A549 (cell line): ENCODE data around the gene PMPCA. TPM values are rescaled to one million over a fixed set of nuclear protein-coding genes. Genes with fewer than 3 reads are reported as not detected.

ENCODE experiments used
- ATAC-seq, 2 experiments: fragments of 200-7000 bp in 1 of 2; fragments of >200 bp in 1 of 2; cut with Nextera tagmentation in 1 of 2; cut with Tn5 transposase in 1 of 2; 3 replicates each; pipeline versions ENCODE4 v1.8.0 to v1.9.1; 2018 to 2020; ENCODE audit warnings: mild to moderate bottlenecking in 1 of 2, moderate library complexity in 1 of 2
- CTCF ChIA-PET: fragments of 300-600 bp; sonication (Branson Sonifier 250); formaldehyde crosslinking; extraction: SDS; loops from one replicate; lab custom pipeline; 2021; ENCODE audit warnings: antibody characterized with exemption, inconsistent platforms; lab: Yijun Ruan, JAX
- POLR2A ChIA-PET: fragments of 350-600 bp; formaldehyde crosslinking; extraction: SDS; loops from one replicate; lab custom pipeline; 2021; ENCODE audit warnings: antibody characterized with exemption, inconsistent platforms; lab: Yijun Ruan, JAX
- DNase-seq, 2 experiments: peaks; one replicate each; pipeline versions ENCODE4 v3.0.0 to v3.0.0-alpha.2; 2011 to 2016; ENCODE audit warnings: low read depth in 1 of 2, low spot score in 1 of 2
- FAIRE-seq: peaks from 2 replicates; lab custom pipeline; 2011; peaks lifted over from hg19 to GRCh38; lab: Jason Lieb, UNC
- H3K27ac ChIP-seq, 2 experiments: fragments of >200 bp; sonication (Bioruptor Twin); formaldehyde crosslinking; 3 replicates each; pipeline ENCODE4 v1.5.1; 2016 to 2017
- H3K4me1 ChIP-seq: fragments of >200 bp; sonication (Bioruptor Twin); formaldehyde crosslinking; 3 replicates; pipeline ENCODE4 v1.6.1; 2016
- H3K4me2 ChIP-seq: fragments of >200 bp; sonication (Bioruptor Twin); formaldehyde crosslinking; 3 replicates; pipeline ENCODE4 v1.6.1; 2016
- H3K4me3 ChIP-seq: fragments of >200 bp; sonication (Bioruptor Twin); formaldehyde crosslinking; 3 replicates; pipeline ENCODE4 v1.5.1; 2016
- H3K9me3 ChIP-seq: fragments of >200 bp; sonication (Bioruptor Twin); formaldehyde crosslinking; 3 replicates; pipeline ENCODE4 v1.6.1; 2016
- BHLHE40 ChIP-seq: IDR thresholded peaks from 2 replicates; pipeline ENCODE4 v1.6.1; 2012; ENCODE audit warnings: low read depth, low read length, inconsistent platforms
- CBX8 ChIP-seq: fragments of 200-600 bp; sonication (generic); IDR thresholded peaks from 2 replicates; pipeline ENCODE4 v1.6.1; 2016
- CHD2 ChIP-seq: fragments of 150-350 bp; IDR thresholded peaks from 2 replicates; pipeline ENCODE4 v1.6.1; 2014; ENCODE audit warnings: low read length; ENCODE audit not compliant: partially characterized antibody
- FOSB ChIP-seq: fragments of 250-450 bp; sonication (Bioruptor Pico); IDR thresholded peaks from 2 replicates; pipeline ENCODE4 v1.5.0; 2020; ENCODE audit warnings: mild to moderate bottlenecking, moderate library complexity
- FOSL2 ChIP-seq, 2 experiments: fragments of 450-650 bp in 1 of 2; fragments of >200 bp in 1 of 2; sonication (Bioruptor Twin) in 1 of 2; formaldehyde crosslinking; IDR thresholded peaks; 2 replicates each; pipeline versions ENCODE4 v1.5.0 to v1.6.1; 2016 to 2020; ENCODE audit warnings: mild to moderate bottlenecking in 1 of 2, moderate library complexity in 1 of 2
- FOXS1 ChIP-seq: fragments of 250-450 bp; sonication (Bioruptor Pico); IDR thresholded peaks from 2 replicates; pipeline ENCODE4 v1.5.0; 2020; ENCODE audit warnings: mild to moderate bottlenecking, moderate library complexity
- HOXA7 ChIP-seq: fragments of 250-450 bp; sonication (Bioruptor Pico); IDR thresholded peaks from 2 replicates; pipeline ENCODE4 v1.5.0; 2020; ENCODE audit warnings: mild to moderate bottlenecking, moderate library complexity
- HOXB5 ChIP-seq: fragments of 250-450 bp; sonication (Bioruptor Pico); IDR thresholded peaks from 2 replicates; pipeline ENCODE4 v1.5.0; 2020; ENCODE audit warnings: mild to moderate bottlenecking, moderate library complexity
- NFE2L2 ChIP-seq: fragments of 150-350 bp; conservative IDR thresholded peaks from 2 replicates; pipeline ENCODE4 v1.6.1; 2014; ENCODE audit warnings: low read length
- NPAS2 ChIP-seq: fragments of 250-450 bp; sonication (Bioruptor Pico); IDR thresholded peaks from 2 replicates; pipeline ENCODE4 v1.8.0; 2022; ENCODE audit warnings: mild to moderate bottlenecking, moderate library complexity, borderline replicate concordance
- PHF8 ChIP-seq: fragments of 200-600 bp; sonication (generic); IDR thresholded peaks from 2 replicates; pipeline ENCODE4 v1.6.1; 2016; ENCODE audit warnings: low read depth, mild to moderate bottlenecking, antibody characterized with exemption, moderate library complexity, borderline replicate concordance
- POLR2A ChIP-seq: IDR thresholded peaks from 2 replicates; pipeline ENCODE4 v1.6.1; 2012; ENCODE audit warnings: mild to moderate bottlenecking, low read length
- RNF2 ChIP-seq: fragments of 200-600 bp; sonication (generic); IDR thresholded peaks from 2 replicates; pipeline ENCODE4 v1.6.1; 2016; ENCODE audit warnings: low read depth, mild to moderate bottlenecking, antibody characterized with exemption, moderate library complexity, borderline replicate concordance
- SMC3 ChIP-seq: fragments of >200 bp; sonication (Bioruptor Twin); formaldehyde crosslinking; IDR thresholded peaks from 3 replicates; pipeline ENCODE4 v1.6.1; 2018; ENCODE audit warnings: inconsistent platforms
- ZC3H11A ChIP-seq: fragments of 450-650 bp; IDR thresholded peaks from 2 replicates; pipeline ENCODE4 v1.6.1; 2014; ENCODE audit warnings: antibody characterized with exemption, mild to moderate bottlenecking
- ZNF302 ChIP-seq: fragments of 250-450 bp; sonication (Bioruptor Pico); IDR thresholded peaks from 2 replicates; pipeline ENCODE4 v1.9.0; 2021; ENCODE audit warnings: inconsistent platforms, mild to moderate bottlenecking, moderate library complexity
- WGBS: methylation state at CpG from one replicate; pipeline ENCODE4 v1.1.6; 2017; ENCODE audit errors: missing lambda C conversion rate; 5-methylcytosine and 5-hydroxymethylcytosine counted together
- polyA plus RNA-seq, 4 experiments: library from polyadenylated mRNA; depleted of rRNA in 3 of 4; stranded (reverse); fragments of >200 nt; fragmentation: RNase III in 1 of 4; extraction: RNeasy Plus Mini Kit Qiagen cat#74134 plus additional on column Dnase treatment in 1 of 4; gene quantifications; 2 replicates in 3 of 4; 3 replicates in 1 of 4; pipeline ENCODE4 v1.2.3, GENCODE V29; 2011 to 2017
- TF ChIP-seq, protein P1 (sequence below): IDR thresholded peaks from 2 replicates; pipeline ENCODE4 v1.6.1; 2012
- TF ChIP-seq, protein P2 (sequence below): fragments of 250-450 bp; sonication (Bioruptor Pico); IDR thresholded peaks from 2 replicates; pipeline ENCODE4 v1.5.0; 2020; ENCODE audit warnings: low read depth, mild to moderate bottlenecking, moderate library complexity
- TF ChIP-seq, protein P3 (sequence below): fragments of >200 bp; sonication (Bioruptor Twin); formaldehyde crosslinking; IDR thresholded peaks from 3 replicates; pipeline ENCODE4 v1.5.1; 2016
- TF ChIP-seq, protein P4 (sequence below): IDR thresholded peaks from 2 replicates; pipeline ENCODE4 v1.6.1; 2012

The PMPCA gene
- polyA plus RNA-seq, 2 of the 4 experiments (the other 2 are of a cell fraction), result 71.1 to 89.2 TPM

DNA sequence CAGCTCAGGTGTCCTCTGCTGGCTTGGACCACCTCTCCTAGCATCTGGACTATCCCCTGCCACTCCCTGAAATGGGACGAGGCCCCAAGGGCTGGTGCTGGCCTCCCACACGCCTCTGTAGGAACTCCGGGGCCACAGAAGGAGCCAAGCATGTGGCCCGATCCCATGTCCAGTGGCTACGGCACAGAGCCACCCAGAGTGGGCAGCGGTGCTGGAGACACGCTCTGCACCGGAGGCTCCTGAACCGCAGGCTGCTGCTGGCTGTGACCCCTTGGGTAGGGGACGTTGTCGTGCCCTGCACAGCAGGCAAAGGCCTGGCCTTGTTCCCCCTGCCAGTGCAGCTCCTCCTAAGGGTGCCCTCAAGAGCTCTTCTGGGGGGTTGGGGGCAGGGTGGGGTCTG lies 30.6 kb upstream of the PMPCA start:
- Histone ChIP-seq H3K27ac (no peak overlapping the region), H3K9me3 (no peaks in the 10 kb centered on the region), H3K4me1 (no peaks in the 10 kb centered on the region), H3K4me2 (no peak overlapping the region), H3K4me3 (no peak overlapping the region)
- ATAC-seq (no peak), DNase-seq (no peak), FAIRE-seq (no peak)
- no peak for TF ChIP-seq NPAS2 (CRISPR knock-in tag)
- WGBS, result 98% methylated on average over 8 of the region's 11 CpGs
- ChIA-PET CTCF (interaction anchor here (4.9 kb wide), 1 partner anchor 16 kb away, joined by 27 read pairs; the partner anchor contains the start of gene DNLZ), POLR2A (interaction anchor here (0.6 kb wide), 1 partner anchor 8 kb away, joined by 4 read pairs; no protein-coding TSS in a partner anchor)

DNA sequence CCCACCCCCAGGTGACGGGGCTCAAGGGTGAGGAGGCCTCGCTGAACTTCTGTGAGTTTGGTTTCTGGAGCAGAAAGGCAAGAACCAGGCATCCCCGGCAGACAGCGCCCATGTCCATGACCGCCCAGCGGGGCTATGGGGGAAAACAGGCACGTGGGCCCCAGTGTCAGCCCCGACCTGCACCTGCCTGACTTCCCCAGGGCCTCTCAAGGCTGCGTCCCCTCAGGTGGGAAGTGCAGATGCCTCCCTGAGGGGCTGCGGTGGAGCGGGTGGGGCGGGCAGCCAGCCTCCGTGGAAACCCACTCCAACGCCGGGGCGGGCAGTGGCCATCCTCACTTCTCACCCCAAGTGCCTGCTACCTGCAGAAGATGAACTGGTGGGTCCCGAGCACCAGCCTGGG lies 30.1 kb upstream of the PMPCA start:
- ATAC-seq (no peak), FAIRE-seq (no peak), DNase-seq (no peak)
- 91% methylated on average over 15 of the region's 17 CpGs for WGBS
- H3K4me1 ChIP-seq, result no peaks in the 10 kb centered on the region
- POLR2A ChIA-PET, result no interaction called here
- no peak overlapping the region for H3K27ac ChIP-seq
- TF ChIP-seq FOXS1 (CRISPR knock-in tag), result no peak
- TF ChIP-seq SMC3, result no peak
- TF ChIP-seq, protein P1, sequence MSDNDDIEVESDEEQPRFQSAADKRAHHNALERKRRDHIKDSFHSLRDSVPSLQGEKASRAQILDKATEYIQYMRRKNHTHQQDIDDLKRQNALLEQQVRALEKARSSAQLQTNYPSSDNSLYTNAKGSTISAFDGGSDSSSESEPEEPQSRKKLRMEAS, result no peak
- TF ChIP-seq, protein P2, sequence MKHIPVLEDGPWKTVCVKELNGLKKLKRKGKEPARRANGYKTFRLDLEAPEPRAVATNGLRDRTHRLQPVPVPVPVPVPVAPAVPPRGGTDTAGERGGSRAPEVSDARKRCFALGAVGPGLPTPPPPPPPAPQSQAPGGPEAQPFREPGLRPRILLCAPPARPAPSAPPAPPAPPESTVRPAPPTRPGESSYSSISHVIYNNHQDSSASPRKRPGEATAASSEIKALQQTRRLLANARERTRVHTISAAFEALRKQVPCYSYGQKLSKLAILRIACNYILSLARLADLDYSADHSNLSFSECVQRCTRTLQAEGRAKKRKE, result no peak
- no peak for TF ChIP-seq FOSB (CRISPR knock-in tag)
- H3K4me2 ChIP-seq, result no peak overlapping the region
- H3K4me3 ChIP-seq, result no peak overlapping the region
- H3K9me3 ChIP-seq, result no peaks in the 10 kb centered on the region
- CTCF ChIA-PET, result interaction anchor here (1.1 to 10.0 kb wide), 4 partner anchors 16 to 154 kb away, joined by 3 to 100 read pairs (median 16); partner anchors contain the start of genes DNLZ and SNAPC4

DNA sequence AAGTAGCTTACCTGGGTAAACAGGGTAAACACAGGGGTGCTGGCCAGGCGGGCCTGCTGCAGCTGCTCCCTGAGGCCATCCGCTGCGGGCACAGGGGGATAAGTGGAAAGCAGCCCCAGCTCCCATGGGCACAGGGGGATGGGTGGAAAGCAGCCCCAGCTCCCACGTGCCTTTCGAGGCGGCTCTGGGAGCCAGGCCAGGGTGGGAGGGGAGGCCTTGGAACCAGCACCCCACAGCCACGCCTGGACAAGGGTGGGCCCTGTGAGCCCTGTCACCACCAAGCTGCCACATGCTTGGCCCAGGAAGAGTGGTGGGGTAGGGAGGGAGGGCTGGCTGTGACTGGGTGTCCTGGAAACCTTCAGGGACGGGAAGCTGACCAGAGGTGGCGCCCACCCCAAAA lies 29.1 kb upstream of the PMPCA start:
- ATAC-seq (no peak), FAIRE-seq (no peak), DNase-seq (no peak)
- no peak overlapping the region for H3K4me2 ChIP-seq
- H3K27ac ChIP-seq, result no peak overlapping the region
- 100% methylated on average over 2 of the region's 9 CpGs for WGBS
- no peak overlapping the region for H3K4me3 ChIP-seq
- no peak for TF ChIP-seq ZC3H11A
- TF ChIP-seq HOXA7 (CRISPR knock-in tag), result no peak
- TF ChIP-seq ZNF302 (CRISPR knock-in tag), result no peak
- no peak for TF ChIP-seq POLR2A
- TF ChIP-seq FOSL2 (IDR thresholded peaks at IDR 0.05), result no peak
- TF ChIP-seq FOSL2 (CRISPR knock-in tag; IDR thresholded peaks at IDR 0.05), result no peak
- no peak for TF ChIP-seq HOXB5 (CRISPR knock-in tag)
- no peak for TF ChIP-seq CHD2
- no peak for TF ChIP-seq RNF2
- no peak for TF ChIP-seq PHF8
- TF ChIP-seq NFE2L2, result no peak
- no peak for TF ChIP-seq BHLHE40
- TF ChIP-seq, protein P3, sequence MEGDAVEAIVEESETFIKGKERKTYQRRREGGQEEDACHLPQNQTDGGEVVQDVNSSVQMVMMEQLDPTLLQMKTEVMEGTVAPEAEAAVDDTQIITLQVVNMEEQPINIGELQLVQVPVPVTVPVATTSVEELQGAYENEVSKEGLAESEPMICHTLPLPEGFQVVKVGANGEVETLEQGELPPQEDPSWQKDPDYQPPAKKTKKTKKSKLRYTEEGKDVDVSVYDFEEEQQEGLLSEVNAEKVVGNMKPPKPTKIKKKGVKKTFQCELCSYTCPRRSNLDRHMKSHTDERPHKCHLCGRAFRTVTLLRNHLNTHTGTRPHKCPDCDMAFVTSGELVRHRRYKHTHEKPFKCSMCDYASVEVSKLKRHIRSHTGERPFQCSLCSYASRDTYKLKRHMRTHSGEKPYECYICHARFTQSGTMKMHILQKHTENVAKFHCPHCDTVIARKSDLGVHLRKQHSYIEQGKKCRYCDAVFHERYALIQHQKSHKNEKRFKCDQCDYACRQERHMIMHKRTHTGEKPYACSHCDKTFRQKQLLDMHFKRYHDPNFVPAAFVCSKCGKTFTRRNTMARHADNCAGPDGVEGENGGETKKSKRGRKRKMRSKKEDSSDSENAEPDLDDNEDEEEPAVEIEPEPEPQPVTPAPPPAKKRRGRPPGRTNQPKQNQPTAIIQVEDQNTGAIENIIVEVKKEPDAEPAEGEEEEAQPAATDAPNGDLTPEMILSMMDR, result no peak
- TF ChIP-seq, protein P4, sequence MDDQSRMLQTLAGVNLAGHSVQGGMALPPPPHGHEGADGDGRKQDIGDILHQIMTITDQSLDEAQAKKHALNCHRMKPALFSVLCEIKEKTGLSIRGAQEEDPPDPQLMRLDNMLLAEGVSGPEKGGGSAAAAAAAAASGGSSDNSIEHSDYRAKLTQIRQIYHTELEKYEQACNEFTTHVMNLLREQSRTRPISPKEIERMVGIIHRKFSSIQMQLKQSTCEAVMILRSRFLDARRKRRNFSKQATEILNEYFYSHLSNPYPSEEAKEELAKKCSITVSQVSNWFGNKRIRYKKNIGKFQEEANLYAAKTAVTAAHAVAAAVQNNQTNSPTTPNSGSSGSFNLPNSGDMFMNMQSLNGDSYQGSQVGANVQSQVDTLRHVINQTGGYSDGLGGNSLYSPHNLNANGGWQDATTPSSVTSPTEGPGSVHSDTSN, result no peak
- TF ChIP-seq CBX8, result no peak
- TF ChIP-seq, all 56 proteins: peak for 0
- POLR2A ChIA-PET, result no interaction called here
- no peaks in the 10 kb centered on the region for H3K4me1 ChIP-seq
- CTCF ChIA-PET, result interaction anchor here (0.9 to 10.0 kb wide), 7 partner anchors 8 to 155 kb away, joined by 3 to 100 read pairs (median 5); partner anchors contain the start of genes DNLZ and SNAPC4
- no peaks in the 10 kb centered on the region for H3K9me3 ChIP-seq
